Measurements from ENCODE around the gene MST1R.
A peak's percentile ranks its signal among the peaks of the same experiment; 100 is the strongest.
"Not testable (repeated sequence)": the region's sequence is repeated elsewhere in the genome, so short reads cannot be mapped to it uniquely, and the experiment has no call there.

MST1R gene

DNA sequence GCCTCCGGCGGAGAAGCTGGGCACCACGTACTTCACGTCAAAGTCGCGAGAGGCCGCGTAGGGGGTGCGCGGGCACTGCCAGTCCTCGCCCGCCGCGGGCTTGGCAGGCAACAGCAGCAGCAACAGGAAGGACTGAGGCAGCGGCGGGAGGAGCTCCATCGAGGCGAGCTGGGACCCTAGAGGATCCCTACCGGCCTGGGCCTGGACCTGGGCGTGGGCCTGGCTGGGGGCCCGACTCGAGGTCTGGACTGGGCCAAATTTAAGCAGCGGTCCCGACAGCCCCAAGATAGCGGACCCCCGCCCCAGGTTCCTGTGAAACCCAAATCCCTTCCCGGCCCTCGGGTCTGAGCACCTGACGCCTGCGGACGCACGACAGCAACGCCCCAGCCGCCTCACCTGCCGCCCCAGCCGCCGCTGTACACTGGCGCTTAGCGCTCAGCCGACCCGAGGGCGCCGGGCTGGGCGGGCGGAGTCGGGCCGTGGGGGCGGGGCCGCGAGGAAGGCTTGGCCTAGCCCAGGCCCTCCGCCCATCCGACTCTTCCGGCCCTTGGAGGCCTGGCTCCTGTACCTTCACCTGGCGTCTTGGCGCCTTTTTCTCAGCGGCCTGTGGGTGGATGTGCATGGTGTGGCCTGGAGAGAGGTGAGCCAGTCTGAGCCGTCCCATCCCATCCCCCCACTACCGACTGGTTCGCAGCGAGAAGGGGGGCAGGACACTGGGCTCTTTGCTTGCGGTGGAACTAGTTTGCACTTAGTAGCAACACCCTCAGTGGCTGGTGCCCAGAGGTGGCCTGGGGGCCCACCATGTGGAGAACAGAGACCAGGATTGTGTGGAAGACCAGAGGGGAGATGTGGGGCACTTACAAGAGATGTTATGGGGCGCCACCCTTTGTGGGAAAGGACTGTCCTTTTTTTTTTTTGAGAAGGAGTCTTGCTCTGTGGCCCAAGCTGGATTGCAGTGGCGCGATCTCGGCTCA is at the start of gene MST1R:
Gene MST1R (minus strand): TSS at position 423 of the 974 bp plus-strand sequence. CDS start 264 bp downstream, at position 159.
- peak; percentile 98 for DNase-seq (ENCODE audit: low spot score)

DNA sequence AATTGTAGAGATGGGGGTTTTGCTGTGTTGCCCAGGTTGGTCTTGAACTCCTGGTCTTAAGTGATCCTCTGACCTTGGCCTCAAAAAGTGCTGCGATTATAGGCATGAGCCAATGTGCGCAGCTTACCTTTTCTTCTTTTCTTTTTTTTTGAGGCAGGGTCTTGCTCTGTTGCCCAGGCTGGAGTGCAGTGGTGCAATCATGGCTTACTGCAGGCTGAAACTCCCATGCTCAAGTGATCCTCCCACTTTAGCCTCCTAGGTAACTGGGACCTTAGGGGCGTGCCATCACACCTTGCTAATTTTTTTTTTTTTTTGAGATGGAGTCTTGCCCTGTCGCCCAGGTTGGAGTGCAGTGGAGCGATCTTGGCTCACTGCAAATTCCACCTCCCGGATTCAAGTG is 49.3 kb upstream of the MST1R start:
- DNase-seq (ENCODE audit: low spot score), result no peak

DNA sequence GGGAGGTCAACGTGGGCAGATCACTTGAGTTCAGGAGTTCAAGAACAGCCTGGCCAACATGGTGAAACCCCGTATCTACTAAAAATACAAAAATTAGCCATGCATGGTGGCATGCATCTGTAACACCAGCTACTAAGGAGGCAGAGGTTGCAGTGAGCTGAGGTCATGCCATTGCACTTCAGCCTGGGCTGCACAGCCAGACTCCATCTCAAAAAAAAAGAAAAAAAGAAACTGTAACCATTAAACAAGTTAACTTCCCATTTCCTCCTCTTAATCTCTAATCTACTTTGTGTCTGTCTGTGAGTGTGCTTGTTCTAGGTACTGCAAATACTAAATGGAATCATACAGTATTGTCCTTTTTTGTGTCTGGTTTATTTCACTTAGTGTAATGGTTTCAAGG is 39.0 kb upstream of the MST1R start:
- DNase-seq (ENCODE audit: low spot score), result no peak

DNA sequence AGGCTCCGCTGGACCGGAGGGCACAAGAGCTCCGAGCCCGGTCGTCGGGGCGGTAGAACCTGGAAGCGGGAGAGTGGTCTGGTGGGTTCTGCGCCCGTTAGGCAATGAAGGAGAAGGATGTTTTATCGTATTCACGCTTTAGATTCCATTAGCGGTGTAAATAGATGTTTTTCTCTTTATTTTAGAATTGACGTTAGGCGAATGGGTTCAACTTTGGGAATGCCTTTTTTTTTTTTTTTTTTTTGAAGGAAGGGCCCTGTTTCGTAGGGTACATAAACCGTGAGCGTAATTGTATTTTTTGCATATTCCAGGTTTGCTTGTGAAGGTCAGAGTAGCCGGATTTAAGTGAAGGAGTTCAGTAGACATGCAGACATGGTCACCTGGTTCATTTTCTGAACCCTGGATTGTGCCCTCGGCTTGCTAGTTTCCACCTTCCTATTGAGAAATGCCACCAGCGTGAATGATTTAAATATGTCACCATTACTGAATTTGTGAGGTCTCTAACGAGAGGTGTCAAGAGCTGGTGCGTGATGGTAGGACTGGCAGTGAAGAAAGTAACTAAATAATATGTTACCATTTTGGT is 37.1 kb upstream of the MST1R start:
- DNase-seq (ENCODE audit: low spot score), result no peak

DNA sequence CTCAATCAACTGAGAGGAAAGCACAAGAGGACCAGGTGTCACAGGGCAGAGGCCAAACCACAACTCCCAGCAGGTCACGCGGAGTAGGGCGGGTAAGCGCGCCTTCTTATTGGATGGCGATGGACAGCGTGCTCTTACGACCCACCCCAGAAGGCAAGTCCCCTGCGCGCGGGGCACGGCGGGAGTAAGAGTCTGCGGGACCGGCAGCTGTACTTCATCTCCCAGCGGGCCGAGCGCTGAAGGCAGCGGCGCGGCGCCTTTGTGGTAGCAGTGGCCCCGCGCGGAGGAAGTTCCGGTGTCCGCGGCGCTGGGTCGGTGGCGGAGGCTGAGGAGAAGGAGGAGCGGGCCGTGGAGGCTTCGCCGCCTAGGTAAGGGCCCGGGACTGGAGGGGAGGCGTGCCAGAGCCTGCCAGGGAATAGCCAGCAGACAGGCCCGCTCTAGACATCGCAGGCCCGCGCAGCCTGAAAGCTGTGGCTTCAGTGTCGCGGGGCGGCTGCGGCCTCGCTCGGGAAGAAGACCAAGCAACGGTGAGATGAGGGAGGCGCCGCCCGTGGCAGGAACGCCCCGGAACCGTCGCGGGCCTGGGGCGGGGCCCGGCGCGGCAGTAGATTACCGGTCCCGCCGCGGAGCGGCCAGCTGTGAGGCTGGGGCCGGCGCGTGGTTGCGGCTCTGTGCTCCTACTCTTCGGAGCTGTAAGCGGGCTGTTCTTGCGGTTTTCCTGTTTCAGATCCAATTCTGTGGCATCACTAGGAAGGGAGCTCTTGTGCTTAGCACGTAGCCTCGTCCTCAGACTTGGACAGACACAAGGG is 36.4 kb upstream of the MST1R start, which contains the start of gene RBM6:
Gene RBM6 (plus strand): TSS at position 293 of the 809 bp plus-strand sequence. CDS start 22,492 bp downstream, outside the sequence.
- peak; percentile 99 for DNase-seq (ENCODE audit: low spot score)

DNA sequence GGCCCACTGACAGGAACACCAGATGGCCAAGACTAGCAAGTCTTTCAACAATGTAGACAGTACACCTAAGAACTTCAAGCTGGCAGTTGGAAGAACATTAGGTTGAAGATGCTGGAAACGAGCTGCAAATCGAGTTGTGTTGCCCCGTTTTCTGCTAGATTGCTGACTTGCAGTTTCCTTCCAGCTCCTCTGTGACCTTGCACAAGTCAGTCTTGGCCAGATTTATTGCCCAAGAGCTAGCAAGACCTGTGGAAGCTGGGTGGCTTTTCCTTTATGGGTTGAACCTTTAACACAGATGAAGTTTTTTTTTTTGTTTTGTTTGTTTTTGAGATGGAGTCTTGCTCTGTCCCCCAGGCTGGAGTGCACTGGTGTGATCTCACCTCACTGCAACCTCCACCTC is 33.4 kb upstream of the MST1R start:
- DNase-seq (ENCODE audit: low spot score), result no peak

DNA sequence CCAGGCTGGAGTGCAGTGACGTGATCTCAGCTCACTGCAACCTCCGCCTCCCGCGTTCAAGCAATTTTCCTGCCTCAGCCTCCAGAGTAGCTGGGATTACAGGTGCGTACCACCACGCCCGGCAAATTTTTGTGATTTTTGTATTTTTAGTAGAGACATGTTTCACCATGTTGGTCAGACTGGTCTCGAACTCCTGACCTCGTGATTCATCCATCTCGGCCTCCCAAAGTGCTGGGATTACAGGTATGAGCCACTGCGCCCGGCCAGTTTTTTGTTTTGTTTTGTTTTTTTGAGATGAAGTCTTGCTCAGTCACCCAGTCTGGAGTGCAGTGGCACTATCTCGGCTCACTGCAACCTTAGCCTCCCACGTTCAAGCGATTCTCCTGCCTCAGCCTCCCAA is 28.6 kb upstream of the MST1R start:
- DNase-seq (ENCODE audit: low spot score), result not testable (repeated sequence)

DNA sequence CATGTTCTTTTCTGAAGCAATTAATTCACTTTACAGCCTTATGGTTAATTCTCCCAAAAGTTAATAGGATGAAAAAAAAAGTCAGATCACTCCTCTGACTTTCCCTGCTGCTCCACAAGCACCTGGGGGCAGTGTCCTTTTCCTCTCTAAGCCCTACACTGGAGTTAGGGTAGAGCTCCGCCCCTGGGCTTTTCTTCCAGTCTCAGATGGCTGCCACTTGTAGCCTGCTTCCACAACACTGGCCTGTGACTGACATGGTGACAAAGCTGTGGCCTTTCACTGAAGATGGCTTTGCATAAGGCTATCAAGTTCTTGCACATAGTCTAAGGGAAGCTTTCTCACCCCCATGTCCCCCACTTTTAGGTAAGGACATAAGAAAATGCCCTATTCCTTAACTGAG is 27.2 kb upstream of the MST1R start:
- DNase-seq (ENCODE audit: low spot score), result peak; percentile 75

DNA sequence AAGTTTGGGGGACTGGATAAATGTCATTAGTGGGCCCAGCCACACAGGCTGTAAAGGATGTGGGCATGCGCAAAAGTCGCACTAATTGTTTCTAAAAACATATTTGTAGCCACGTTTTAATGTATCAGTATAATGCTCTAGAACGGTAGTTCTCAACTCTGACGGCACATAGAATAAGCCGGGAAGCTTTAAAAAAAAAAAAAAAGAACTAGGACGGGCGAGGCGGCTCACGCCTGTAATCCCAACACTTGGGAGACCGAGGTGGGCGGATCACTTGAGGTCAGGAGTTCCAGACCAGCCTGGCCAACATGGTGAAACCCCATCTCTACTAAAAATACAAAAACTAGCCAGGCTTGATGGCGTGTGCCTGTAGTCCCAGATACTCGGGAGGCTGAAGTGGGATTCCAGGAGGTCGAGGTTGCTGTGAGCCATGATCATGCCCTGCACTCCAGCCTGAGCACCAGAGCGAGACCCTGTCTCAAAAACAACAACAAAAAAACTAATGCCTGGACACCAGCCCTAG is 26.6 kb upstream of the MST1R start:
- DNase-seq (ENCODE audit: low spot score), result no peak

DNA sequence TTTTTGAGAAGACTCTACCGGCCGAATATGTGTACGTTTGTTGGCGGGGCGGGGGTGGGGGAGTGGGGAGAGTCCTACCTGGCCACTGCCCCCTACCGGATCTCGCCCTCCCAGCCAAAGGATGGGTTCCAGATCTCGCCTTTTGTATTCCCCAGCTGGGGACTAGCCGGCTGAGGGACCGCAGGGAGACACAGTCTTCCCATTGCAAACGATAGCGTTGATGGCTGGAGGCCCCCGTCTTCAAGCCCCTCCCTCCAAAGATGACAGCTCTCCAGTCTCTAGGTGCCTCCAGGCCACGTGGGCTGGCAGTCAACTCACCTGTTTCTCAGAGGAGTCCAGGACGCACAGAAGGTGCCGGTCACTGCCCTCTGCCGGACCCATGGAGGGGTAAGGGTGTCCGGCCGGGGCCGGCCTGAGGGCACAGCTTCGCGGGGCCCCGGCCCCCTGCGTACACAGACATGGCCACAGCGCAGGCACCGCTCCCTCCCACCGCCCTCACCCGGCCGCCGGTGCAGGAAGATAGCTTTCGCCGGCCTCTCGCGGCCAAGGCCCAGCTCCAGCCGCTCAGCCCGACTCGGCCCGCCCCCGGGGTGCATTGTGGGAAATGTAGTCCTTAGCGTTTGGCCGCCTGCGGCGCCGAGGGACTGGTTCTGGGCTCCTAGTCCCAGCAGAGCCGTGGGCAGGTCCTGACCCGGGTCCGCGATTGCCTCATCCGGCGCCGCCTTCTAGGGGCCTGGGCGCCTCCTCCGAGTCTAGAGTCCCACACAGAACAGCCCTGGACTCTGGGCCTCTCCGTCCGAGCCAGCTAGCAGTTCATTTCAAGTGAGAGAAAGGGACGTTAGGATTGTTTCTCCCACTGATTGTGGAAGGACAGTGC is 25.9 kb upstream of the MST1R start, which contains the start of gene MON1A:
Gene MON1A (minus strand): TSS at position 521 of the 877 bp plus-strand sequence. CDS start 16,465 bp downstream, outside the sequence.
- peak; percentile 87 for DNase-seq (ENCODE audit: low spot score)

DNA sequence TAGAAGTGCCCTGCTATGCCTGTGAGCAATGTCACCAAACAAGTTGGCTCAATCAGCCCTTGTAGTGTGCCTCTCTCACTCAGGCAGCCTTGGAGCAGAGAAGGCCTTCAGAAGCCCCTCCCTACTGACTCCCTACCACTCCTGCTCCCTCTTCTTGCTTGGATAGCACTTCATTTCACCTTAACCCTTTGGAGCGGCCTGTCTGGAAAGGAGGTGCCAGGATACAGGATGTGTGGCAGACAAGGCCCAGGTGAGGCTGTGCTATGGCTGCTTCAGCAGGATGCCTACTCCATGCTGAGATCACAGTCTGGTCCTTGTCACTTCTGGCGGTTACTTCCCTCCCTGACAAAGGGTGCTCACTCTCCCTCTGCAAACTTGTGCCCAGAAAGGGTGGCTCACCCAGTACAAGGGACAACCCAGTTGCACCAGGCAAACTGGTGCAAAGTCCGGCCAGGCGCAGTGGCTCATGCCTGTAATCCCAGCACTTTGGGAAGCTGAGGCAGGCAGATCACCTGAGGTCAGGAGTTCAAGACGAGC is 24.9 kb upstream of the MST1R start:
- DNase-seq (ENCODE audit: low spot score), result no peak

DNA sequence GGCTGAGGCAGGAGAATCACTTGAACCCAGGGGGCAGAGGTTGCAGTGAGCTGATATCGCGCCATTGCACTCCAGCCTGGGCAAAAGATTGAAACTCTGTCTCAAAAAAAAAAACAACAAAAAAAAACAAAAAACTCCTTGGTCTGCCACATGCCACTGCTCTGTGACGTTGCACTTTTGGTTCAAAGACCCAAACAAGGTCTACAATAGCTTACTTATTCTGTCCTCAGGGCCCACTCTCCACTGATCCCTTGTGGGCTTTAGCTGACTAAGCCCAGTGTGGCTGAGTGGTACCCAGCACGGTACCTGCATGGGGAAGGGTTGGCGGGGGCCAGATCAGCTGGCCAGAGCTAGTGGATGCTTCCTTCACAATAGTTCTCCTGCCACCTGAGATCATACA is 24.1 kb upstream of the MST1R start:
- no peak for DNase-seq (ENCODE audit: low spot score)

DNA sequence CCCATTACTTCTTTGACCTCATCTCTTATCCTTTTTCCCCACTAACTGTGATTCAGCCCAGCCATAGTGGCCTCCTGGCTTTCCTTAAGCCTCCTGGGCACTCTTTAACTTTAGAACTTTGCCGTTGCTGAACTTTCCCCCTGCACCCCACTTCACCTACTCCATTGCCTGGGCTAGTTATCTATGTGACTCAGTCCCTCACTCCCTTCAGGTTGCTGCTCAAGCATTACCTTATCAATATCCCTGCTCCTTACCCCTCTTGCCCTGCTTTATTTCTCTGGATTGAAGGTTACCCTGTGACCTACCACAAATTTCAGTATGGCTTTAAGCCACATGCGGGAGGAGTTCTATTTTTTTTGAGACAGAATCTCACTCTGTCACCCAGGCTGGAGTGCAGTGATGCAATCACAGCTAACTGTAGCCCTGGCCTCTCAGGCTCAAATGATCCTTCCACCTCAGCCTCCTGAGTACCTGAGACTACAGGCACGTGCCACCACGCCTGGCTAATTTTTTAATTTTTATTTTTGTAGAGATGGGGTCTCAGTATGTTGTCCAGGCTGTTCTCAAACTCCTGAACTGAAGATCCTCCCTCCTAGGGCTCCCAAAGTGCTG is 22.6 kb upstream of the MST1R start:
- DNase-seq (ENCODE audit: low spot score), result no peak

DNA sequence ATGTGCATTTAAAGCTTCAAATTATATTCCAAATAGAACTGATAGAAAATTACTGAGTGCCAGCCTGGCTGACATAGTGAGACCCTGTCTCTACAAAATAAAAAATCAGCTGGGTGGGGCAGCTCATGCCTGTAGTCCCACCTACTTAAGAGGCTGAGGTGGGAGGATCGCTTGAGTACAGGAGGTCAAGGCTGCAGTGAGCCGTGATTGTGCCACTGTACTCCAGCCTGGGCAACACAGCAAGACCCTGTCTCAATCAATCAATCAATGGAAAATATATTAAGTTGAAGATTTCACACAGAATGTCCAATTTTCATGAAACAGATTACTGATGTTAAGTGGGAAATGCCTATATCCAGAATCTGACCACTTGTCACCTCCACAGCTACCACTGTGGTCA is 21.8 kb upstream of the MST1R start:
- DNase-seq (ENCODE audit: low spot score), result no peak

DNA sequence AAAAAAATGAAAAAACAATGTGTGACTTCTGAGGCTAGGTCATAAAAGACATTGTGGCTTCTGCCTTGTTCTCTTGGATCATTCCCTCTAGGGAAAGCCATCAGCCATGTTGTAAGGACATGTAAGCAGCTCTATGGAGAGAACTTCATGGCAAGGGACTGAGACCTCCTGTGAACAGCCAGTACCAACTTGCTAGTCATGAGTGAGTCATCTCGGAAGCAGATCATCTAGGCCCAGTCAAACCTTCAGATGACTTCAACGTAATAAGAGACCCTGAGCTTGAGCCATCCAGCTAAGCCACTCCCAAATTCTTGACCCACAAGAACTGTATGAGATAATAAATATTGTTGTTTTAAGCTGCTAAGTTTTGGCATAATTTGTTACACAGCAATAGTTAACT is 21.0 kb upstream of the MST1R start:
- DNase-seq (ENCODE audit: low spot score), result peak; percentile 34

DNA sequence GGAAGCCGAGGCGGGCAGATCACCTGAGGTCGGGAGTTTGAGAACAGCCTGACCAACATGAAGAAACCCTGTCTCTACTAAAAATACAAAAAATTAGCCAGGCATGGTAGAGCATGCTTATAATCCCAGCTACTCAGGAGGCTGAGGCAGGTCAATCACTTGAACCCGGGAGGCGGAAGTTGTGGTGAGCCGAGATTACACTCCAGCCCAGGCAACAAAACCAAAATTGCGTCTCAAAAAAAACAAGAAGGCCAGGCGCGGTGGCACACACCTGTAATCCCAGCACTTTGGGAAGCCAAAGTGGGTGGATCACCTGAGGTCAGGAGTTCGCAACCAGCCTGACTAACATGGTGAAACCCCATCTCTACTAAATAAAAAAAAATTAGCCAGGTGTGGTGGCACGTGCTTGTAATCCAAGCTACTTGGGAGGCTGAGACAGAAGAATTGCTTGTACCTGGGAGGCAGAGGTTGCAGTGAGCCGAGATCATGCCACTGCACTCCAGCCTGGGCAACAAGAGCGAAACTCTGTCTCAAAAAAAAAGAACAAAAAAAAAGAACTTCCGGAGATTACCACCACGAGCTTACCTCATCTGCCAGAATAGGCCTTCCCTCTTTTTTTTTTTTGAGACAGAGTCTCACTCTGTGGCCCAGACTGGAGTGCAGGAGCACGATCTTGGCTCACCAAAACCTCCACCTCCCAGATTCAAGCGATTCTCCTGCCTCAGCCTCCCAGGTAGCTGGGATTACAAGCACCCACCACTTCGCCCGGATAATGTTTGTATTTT is 14.3 kb upstream of the MST1R start:
- not testable (repeated sequence) for DNase-seq (ENCODE audit: low spot score)

DNA sequence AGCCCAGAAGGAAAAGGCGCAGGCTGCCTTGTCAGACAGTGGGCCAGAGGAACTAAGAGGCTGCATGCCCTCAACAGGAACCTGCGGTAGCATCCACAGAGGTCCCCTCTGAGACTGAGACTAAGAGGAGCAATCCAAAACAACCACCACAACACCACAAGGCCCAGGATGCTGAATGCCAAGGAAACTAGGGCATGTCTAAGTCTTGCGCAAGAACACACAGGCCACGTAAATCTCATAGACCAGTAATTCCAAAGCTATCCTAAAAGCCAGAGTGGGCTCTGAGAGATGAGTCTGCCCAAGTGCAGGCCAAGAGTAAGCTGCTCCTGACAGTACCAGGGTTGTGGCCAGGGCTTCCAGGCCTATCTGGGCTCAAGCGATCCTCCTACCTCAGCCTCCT is 13.0 kb upstream of the MST1R start:
- DNase-seq (ENCODE audit: low spot score), result no peak

DNA sequence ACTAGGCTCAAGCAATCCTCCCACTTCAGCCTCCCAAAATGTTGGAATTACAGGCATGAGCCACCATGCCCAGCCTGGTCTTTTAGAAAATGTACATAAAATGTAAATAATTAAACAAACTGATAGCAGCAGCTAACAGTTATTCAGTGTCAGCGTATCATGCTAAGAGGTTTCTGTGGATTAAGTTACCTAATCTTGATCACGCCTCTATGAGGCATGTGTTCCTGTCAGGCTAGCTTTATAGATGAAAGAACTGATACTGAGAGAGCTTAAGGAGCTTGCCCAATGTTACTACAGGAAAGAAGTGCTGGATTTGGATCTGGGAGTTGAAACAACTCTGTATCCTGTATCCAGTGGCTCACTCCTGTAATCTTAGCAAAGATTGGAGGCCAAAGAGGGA is 11.2 kb upstream of the MST1R start:
- no peak for DNase-seq (ENCODE audit: low spot score)

DNA sequence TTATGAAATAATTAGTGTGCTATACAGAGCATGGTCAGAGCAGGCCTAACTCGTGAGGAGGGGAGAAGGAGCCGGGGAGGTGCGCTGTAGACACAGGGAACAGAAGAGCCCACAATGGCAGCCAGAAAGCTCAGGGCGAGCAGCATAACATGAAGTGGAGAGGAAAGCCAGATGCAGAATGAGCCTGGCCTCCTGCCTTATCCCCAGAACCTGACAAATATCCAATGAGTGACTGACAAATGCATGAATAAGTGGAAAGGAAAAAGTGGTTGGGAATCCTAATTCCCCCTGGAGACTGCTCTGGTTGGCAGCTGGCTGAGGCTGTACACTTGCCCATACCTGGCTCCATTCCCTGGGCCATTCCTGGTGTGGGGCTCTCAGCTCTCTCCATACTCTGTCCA is 9.2 kb upstream of the MST1R start:
- DNase-seq (ENCODE audit: low spot score), result peak; percentile 17

Measured in SW480 (cell line).